Thyroid gland (tissue), 4 donors: ENCODE results near the gene NME3. TPM values are rescaled to one million over a fixed set of nuclear protein-coding genes. Genes with fewer than 3 reads are reported as not detected.

ENCODE experiments used
- DNase-seq, 2 donors: peaks; one replicate each; pipeline ENCODE4 v3.0.0-alpha.2; 2019
- H3K27ac ChIP-seq, 3 donors: fragments of 200-600 bp; sonication (generic); 1 replicate in 2 of 3; 2 replicates in 1 of 3; pipeline ENCODE4 v1.5.1; 2016 to 2019; ENCODE audit warnings: mild to moderate bottlenecking in 1 of 3, moderate library complexity in 1 of 3
- H3K27me3 ChIP-seq: fragments of 200-600 bp; sonication (generic); one replicate; pipeline ENCODE4 v1.5.1; 2019
- H3K36me3 ChIP-seq, 2 donors: fragments of 200-600 bp; sonication (generic); one replicate each; pipeline ENCODE4 v1.5.1; 2016 to 2019
- H3K4me1 ChIP-seq, 2 donors: fragments of 200-600 bp; sonication (generic); one replicate each; pipeline ENCODE4 v1.5.1; 2017 to 2019
- H3K4me3 ChIP-seq, 3 donors: fragments of 200-600 bp; sonication (generic); replicated peaks in 1 of 3; 1 replicate in 2 of 3; 2 replicates in 1 of 3; pipeline ENCODE4 v1.5.1; 2016; ENCODE audit warnings: mild to moderate bottlenecking in 1 of 3
- H3K9me3 ChIP-seq: fragments of 200-600 bp; sonication (generic); one replicate; pipeline ENCODE4 v1.5.1; 2017
- POLR2A ChIP-seq, 2 donors: fragments of 450-650 bp; IDR thresholded peaks; one replicate each; pipeline ENCODE4 v1.6.1; 2017; ENCODE audit warnings: antibody characterized with exemption in 2 of 2, mild to moderate bottlenecking in 2 of 2, moderate library complexity in 1 of 2
- WGBS, 2 donors: methylation state at CpG; one replicate each; pipeline ENCODE4 v1.1.5; 2017; 5-methylcytosine and 5-hydroxymethylcytosine counted together
- intact Hi-C: fragments of 100-400 bp; cut with DNase I; formaldehyde crosslinking; loops from one replicate; pipeline ENCODE4 v1.15.1; 2023
- total RNA-seq, 4 donors: library from RNA; depleted of rRNA; stranded (reverse); fragments of >200 nt; gene quantifications; one replicate each; pipeline ENCODE4 v1.2.3, GENCODE V29; 2016
- TF ChIP-seq, protein P1 (sequence below), 6 experiments: fragments of 200-600 bp in 3 of 6; fragments of 450-650 bp in 3 of 6; sonication (generic) in 3 of 6; IDR thresholded peaks; one replicate each; pipeline ENCODE4 v1.5.1; 2016 to 2019; ENCODE audit warnings: antibody characterized with exemption in 6 of 6, mild to moderate bottlenecking in 2 of 6, inconsistent platforms in 1 of 6, moderate library complexity in 1 of 6

NME3 gene
- total RNA-seq, 4 donors from 2014 or later = 43.7 to 173 (median 103) TPM

GRCh38 chr16:1785846-1786170, 14.5 kb upstream of the NME3 start:
- no peak for DNase-seq
- 93 to 95% methylated on average over 11 to 14 of the region's 14 CpGs for WGBS, 2 donors
- Histone ChIP-seq H3K36me3 (peaks cover 17 to 21% of the 10 kb centered on the region in 2 donors), H3K27me3 (no peaks in the 10 kb centered on the region), H3K27ac (no peak overlapping the region), H3K9me3 (no peaks in the 10 kb centered on the region), H3K4me3 (no peak overlapping the region), H3K4me1 (peaks cover 14 to 21% of the 10 kb centered on the region in 2 donors)
- intact Hi-C loops = no loop called here
- TF ChIP-seq, protein P1, sequence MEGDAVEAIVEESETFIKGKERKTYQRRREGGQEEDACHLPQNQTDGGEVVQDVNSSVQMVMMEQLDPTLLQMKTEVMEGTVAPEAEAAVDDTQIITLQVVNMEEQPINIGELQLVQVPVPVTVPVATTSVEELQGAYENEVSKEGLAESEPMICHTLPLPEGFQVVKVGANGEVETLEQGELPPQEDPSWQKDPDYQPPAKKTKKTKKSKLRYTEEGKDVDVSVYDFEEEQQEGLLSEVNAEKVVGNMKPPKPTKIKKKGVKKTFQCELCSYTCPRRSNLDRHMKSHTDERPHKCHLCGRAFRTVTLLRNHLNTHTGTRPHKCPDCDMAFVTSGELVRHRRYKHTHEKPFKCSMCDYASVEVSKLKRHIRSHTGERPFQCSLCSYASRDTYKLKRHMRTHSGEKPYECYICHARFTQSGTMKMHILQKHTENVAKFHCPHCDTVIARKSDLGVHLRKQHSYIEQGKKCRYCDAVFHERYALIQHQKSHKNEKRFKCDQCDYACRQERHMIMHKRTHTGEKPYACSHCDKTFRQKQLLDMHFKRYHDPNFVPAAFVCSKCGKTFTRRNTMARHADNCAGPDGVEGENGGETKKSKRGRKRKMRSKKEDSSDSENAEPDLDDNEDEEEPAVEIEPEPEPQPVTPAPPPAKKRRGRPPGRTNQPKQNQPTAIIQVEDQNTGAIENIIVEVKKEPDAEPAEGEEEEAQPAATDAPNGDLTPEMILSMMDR (IDR thresholded peaks at IDR 0.05) = no peak
- TF ChIP-seq POLR2A (IDR thresholded peaks at IDR 0.05) = no peak

- no peak for TF ChIP-seq POLR2A (IDR thresholded peaks at IDR 0.05)
- TF ChIP-seq, protein P1 (IDR thresholded peaks at IDR 0.05) = no peak
- no peak for DNase-seq
- H3K4me3 ChIP-seq = no peak overlapping the region
- H3K36me3 ChIP-seq = peaks cover 23 to 24% of the 10 kb centered on the region in 2 donors
- no peaks in the 10 kb centered on the region for H3K27me3 ChIP-seq
- intact Hi-C loops = no loop called here
- no peaks in the 10 kb centered on the region for H3K9me3 ChIP-seq
- 85 to 89% methylated on average over 23 to 24 of the region's 26 CpGs for WGBS, 2 donors
- H3K4me1 ChIP-seq = peaks cover 14 to 24% of the 10 kb centered on the region in 2 donors
- no peak overlapping the region for H3K27ac ChIP-seq
These were observed 13.9 kb upstream of the NME3 start for GRCh38 chr16:1784977-1785845.

DNA sequence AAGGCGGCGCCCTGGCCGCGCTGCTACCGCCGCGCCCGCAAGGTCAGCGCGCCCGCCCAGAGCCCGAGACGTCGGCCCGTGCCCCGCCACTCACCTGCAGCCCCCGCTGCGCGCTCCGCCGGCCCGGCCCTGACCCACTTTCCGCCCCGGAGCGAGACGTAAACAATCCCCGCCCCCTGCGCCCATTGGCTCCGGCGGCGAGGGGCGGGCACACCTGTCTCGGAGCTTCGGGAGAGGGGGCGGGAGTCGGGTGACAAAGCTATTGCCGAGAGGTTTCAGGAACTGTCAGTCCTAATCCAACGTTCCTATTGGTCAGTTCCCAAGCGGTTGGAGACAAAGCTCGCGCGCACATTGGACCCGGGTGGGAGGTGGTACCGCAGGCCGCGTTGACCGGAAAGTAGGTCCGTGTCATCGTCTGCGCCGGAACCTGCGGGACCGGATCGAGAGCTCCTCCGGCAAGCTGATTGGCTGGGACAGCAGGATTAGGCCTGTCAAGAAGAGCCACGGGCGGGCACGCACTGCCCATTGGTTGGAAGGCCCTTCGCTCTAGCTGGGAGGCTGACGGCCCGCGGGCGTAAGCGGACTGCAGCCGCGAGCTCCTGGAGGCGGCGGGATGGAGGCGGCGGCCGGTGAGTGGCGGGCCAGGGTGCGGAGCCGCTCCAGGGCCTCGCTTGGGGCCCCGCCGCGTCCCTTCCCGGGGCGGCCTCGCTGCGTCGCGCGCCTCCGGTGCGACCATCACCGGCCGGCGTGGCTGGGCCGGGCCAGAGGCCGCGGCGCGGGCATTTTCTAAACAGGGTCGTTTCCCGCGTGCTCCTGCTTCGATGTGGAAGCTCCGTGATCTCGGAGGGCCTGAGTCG, 11.3 kb upstream of the NME3 start, which contains the start of the genes NUBP2 and SPSB3:
TSS of gene NUBP2 (plus strand) at position 553 of the 857 bp plus-strand sequence. CDS start at position 614, 61 bp downstream.
TSS of gene SPSB3 (minus strand) at position 164 of the 857 bp plus-strand sequence. CDS start 1,088 bp downstream, outside the sequence.
- TF ChIP-seq, protein P1 (IDR thresholded peaks at IDR 0.05) = no peak
- TF ChIP-seq POLR2A (IDR thresholded peaks at IDR 0.05) = peak in 1 of 2 donors; percentile 66
- Histone ChIP-seq H3K4me3 (peak within 1 kb of the TSS; percentile 61 to 92 (median 75)), H3K36me3 (peaks cover 13 to 15% of the 10 kb centered on the region in 2 donors), H3K4me1 (peaks cover 14 to 28% of the 10 kb centered on the region in 2 donors), H3K9me3 (no peaks in the 10 kb centered on the region), H3K27ac (peak within 1 kb of the TSS in 1 of 3 donors; percentile 60), H3K27me3 (no peaks in the 10 kb centered on the region)
- 0% methylated on average over 1 to 7 of the region's 102 CpGs for WGBS, 2 donors
- peak; percentile 100 for DNase-seq
- intact Hi-C loops = no loop called here

GRCh38 chr16:1781758-1782407, 10.5 kb upstream of the NME3 start:
- DNase-seq = peak; percentile 30 to 38
- H3K4me1 ChIP-seq = peaks cover 14 to 28% of the 10 kb centered on the region in 2 donors
- no peaks in the 10 kb centered on the region for H3K27me3 ChIP-seq
- peaks cover 17 to 21% of the 10 kb centered on the region in 2 donors for H3K36me3 ChIP-seq
- TF ChIP-seq, protein P1 (IDR thresholded peaks at IDR 0.05) = no peak
- TF ChIP-seq POLR2A (IDR thresholded peaks at IDR 0.05) = no peak
- peak overlapping the region in 1 of 3 donors; percentile 60 for H3K27ac ChIP-seq
- intact Hi-C loops = no loop called here
- H3K4me3 ChIP-seq = peak overlapping the region; percentile 61 to 77 (median 72)
- WGBS, 2 donors = 1 to 4% methylated on average over 21 to 36 of the region's 70 CpGs
- H3K9me3 ChIP-seq = no peaks in the 10 kb centered on the region
